Amniotic stem cell (primary cell): ENCODE data around the gene TBC1D16.
"Not testable (repeated sequence)": the region's sequence is repeated elsewhere in the genome, so short reads cannot be mapped to it uniquely, and the experiment has no call there.

Experiments
- DNase-seq: peaks from one replicate; lab custom pipeline; 2025; lab: John Stamatoyannopoulos, UW

Gene TBC1D16

DNA sequence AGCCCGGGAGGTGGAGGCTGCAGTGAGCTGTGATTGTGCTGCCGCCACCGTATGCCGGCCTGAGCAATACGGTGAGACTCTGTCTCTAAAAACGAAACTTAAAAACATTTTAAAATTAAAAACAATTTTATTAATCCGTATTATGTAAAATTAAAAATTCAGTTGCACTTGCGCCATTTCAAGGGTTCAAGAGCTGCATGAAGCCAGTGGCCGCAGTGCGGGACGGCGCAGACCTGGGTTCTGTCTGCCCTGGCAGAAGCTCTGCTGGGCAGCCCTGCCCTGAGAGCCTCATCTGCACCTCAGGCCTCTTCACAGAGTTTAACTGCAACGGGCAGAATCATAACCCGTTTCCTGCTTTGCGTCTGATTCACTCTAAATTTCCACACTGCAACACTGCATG lies 31.7 kb downstream of the TBC1D16 start:
- no peak for DNase-seq

- DNase-seq: no peak
Observed at GRCh38 chr17:80002690-80003490, 32.8 kb downstream of the TBC1D16 start.

GRCh38 chr17:80002070-80002641 lies 33.5 kb downstream of the TBC1D16 start:
- DNase-seq: no peak

DNA sequence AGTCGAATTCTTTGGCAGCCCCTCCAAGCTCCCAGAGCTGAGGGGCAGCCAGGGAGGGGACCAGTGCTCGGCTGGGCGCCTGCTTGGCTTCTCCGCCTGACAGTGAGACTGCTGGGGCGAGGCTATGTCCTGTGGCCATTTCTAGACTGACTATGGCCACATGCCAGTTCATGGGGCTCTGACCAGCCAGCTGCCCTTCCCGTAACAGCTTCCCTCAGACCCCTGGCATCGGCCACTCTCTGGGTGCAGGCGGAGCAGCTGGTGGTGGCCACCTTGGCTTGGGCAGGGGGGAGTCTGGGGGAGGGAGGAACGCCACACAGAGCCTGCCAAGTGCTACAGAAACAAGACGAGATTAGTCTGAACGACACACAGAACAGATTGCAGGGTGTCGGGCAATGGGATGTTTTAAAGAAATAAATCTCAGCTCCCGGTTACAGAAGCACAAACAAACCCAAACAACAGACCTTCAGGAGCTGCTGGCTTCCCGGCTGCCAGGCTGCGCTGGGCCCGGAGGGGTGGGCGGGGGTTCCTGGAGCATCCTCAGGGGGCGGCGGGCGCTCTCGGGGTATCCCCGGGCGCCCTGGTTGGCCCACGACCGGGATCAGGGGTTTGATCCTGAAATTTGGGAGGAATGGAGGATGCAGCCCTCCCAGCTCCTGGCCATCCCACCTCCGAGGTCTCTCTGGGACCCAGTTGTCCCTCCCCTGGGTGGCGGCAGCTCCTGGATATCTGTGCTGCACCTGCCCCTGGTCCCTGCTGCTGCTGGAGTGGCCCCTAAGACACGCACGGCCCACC lies 34.5 kb downstream of the TBC1D16 start:
- no peak for DNase-seq

DNA sequence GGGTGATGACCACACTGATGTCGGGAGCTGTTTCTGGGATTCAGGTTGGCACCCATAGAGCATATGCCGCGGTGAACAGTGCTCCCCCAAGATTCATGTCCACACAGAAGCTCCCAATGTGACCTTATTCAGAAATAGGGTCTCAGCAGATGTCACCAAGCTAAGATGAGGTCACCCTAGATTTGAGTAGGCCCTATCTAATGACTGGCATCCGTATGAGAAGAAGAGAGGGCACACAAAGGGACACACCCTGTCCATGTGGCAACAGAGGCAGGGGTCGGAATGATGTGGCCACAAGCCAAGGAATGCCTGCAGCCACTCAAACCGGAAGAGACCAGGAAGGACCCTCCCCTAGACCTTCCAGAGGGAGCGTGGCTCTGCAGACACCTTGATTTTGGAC lies 35.5 kb downstream of the TBC1D16 start:
- DNase-seq: no peak

DNA sequence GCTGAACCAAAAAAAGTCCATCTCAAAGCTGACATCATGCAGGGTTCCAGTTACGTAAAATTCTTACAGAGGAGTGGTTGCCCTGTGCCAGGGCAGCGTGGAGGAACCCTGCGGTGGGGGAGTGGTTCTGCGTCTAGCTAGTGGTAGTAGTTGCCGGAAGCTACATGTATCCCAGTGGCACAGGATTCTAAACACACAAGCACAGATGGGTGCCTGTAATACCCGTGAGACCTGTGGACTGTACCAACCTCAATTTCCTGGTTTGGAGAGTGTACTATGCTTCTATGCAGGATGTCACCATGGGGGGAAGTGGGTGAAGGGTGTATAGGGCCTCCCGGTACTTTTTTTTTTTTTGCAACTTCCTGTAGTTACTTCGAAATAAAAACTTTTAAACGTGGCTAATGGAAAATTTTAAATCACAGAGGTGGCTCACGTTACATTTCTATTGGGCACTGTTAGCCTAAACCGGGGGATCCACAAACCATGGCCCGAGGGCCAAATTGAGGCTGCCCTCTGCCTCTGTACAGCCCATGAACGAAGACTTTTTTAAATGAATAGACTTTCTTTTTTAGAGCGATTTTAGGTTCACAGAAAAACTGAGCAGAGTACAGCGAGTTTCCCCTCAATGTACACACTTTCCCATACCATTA lies 38.5 kb downstream of the TBC1D16 start:
- DNase-seq: no peak

- DNase-seq: no peak
Observed at GRCh38 chr17:79996291-79996690, 39.4 kb downstream of the TBC1D16 start.

DNA sequence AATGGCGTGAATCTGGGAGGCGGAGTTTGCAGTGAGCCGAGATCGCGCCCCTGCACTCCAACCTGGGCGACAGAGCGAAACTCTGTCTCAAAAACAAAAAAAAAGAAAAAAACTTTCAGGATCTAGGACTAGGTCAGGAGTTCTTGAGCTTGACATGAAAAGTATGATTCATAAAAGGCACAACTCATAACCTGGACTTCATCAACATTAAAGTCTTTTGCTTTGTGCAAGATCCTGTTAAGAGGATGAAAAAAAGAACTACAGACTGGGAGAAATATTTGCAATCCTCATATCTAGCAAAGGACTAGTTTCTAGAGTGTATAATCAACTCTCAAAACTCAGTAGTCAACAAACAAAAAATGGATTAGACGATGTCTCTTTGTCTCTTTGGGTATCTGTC lies 40.0 kb downstream of the TBC1D16 start:
- no peak for DNase-seq

DNA sequence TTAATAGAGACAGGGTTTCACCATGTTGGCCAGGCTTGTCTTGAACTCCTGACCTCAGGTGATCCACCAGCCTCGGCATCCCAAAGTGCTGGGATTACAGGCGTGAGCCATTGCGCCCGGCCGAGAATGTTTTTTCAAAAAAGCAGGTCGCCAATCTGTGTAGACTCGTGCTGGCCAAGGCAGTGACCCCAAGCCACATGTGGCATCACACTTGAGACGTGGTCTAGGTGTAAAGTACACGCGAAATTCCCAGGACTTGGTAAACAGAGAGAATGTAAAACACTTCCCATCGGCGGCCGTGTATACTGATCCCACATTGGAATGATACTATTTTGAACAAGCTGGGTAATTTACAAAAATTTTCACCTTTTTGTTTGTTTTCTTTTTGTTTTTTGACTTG lies 41.1 kb downstream of the TBC1D16 start:
- no peak for DNase-seq

GRCh38 chr17:79994228-79994569 lies 41.5 kb downstream of the TBC1D16 start:
- DNase-seq: not testable (repeated sequence)

GRCh38 chr17:79993390-79994227 lies 42.1 kb downstream of the TBC1D16 start:
- peak; percentile 37 for DNase-seq

DNA sequence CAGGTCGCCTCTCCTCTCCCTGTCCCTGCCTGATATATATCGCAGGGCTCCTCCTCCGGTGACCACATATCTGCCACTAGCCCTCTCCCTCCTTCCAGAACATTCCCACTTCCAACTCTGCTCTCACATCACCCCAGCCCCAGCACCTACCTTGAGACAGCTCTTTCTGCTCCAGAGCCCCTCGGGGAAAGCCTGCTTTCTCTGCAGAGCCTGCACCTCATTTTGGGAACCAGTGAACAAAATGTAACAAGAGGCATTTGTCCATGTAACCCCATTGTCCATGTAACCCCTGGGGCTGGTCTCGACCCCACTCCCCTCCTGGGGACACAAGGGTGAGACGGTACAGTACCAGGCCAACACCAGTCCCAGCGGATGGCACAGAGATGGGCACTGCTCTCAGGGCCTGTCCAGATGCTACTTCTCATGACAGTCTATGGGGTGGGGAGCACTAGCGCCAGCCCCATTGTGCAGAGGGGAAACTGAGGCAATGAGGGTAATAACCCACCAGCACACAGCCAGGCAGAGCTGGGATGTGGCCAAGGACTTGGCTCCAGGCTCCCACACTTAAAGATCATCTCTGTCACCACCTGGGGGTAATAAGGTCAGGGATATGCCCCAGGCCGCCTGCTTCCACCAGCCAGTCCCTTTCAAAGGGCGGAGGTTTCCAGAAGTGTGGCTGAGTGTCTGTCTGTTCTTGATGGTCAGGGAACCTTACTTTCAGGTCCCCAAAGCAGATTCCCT lies 42.9 kb downstream of the TBC1D16 start:
- DNase-seq: no peak

- DNase-seq: no peak
Observed at GRCh38 chr17:79991924-79992648, 43.6 kb downstream of the TBC1D16 start.

DNA sequence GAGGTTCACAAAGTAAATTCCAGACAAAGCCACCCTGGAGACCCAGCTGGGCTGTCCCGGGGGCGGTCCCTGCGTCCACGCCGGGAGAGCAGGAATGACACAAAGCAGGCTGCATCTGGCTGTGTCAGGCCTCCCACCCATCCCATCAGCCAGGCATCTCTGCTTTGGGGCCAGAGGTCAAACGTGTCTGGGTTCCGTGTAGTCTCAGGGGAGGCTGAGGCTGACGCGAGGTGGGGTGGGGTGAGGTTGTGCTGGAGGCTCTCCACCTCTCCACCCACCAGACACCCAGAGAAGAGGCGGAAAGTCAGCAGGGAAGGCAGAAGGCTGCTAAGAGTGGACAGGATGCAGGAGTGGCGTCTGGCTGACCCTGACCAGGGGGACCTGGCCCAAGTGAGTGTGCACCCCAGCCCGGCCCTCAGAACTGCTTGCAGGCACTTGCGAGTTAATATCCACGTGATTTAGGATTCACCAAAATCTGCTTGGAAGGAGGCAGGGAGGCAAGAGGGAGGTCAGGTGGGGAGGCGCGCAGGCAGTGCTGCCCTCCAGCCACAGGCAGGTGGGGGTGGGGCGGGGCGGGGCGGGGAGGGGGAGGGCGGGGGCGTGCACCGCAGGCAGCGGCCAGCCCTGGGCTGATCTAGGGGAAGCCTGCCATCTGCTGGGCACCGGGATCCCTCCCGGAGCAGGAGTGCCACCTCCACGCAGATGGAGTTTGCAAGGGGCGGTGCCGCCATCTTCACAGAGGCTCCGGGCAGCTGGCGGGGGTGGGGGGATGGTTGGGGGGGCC lies 44.3 kb downstream of the TBC1D16 start:
- peak; percentile 58 for DNase-seq

- DNase-seq: no peak
Observed at GRCh38 chr17:79990704-79991103, 45.0 kb downstream of the TBC1D16 start.

DNA sequence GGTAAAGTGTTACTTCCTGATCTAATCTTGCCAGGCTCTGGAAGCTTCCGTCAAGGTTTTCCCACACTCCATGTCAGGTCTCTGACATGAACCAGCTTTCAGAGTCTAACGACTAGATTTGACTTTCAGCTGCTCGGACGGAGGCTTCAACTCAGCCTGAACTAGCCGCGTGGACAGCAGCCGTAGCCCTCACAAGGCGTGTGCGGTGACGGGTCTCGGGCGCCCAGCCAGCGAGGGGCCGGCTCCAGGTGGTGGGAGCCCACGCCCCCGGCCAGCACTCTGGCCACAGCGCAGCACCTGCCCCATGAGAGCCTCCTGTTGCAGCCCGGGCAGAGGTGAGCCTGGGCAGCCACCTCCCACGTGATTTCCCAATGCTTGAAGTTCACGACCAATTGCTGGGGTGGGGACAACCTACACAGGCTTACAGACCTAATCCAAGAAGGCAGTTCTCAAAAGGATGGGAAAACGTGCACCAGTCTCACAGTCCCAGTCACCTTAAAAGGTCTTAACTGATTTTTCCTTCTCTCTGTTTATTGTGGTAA lies 45.5 kb downstream of the TBC1D16 start:
- no peak for DNase-seq

DNA sequence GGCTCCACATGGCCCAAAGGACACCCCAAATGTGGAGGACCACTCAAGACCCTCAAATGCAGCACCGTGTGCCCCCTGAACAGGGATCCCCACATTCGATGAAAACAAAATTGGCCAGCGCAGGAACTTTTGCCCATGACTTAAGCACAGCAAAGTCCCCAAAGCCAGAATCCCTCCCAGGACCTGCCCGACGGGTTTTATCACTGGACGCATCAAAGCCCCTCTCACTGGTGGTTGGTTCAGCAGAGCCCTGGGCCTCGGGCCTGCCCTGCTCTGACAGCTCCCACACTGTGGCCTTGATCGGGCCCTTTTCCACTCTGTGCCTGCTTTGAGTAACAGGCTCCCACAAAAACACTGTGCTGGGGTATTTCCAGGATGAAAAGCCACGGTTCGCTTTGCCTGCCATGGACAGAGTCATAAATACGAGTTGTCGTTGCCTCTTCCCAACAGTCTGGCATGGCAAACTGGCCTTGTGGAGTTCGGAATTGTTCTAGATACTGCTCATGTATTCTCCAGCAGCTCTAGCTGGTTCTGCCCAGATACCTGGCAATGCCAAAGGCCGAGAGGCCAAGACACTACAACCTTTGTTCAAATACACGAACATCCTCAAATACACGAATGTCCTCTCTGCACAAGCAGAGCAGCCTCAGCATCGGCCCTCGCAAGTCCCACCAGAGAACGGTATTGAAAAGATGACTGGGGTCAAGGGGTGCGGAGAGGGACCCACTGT lies 46.4 kb downstream of the TBC1D16 start:
- DNase-seq: no peak

GRCh38 chr17:79988185-79988971 lies 47.3 kb downstream of the TBC1D16 start:
- DNase-seq: peak; percentile 65
